Ovary (tissue), 9 donors: ENCODE measurements around the gene MYO5C. TPM values are rescaled to one million over a fixed set of nuclear protein-coding genes. Genes with fewer than 3 reads are reported as not detected.

Source experiments
- DNase-seq, 5 donors: peaks; one replicate each; pipeline ENCODE4 v3.0.0-alpha.2; 2019 to 2020
- H3K27ac ChIP-seq, 2 donors: fragments of 200-600 bp; one replicate each; pipeline versions ENCODE4 v1.5.1 to v1.8.0; 2019 to 2022
- H3K27me3 ChIP-seq: fragments of 200-600 bp; one replicate; pipeline ENCODE4 v1.8.0; 2022
- H3K36me3 ChIP-seq: fragments of 200-600 bp; sonication (generic); one replicate; pipeline ENCODE4 v1.5.1; 2019
- H3K4me1 ChIP-seq: one replicate; pipeline ENCODE4 v1.8.1; 2013; ENCODE audit warnings: mild to moderate bottlenecking, moderate library complexity; ENCODE audit not compliant: insufficient read depth
- H3K4me3 ChIP-seq: fragments of 200-600 bp; sonication (generic); one replicate; pipeline ENCODE4 v1.5.1; 2017
- H3K9me3 ChIP-seq, 2 donors: fragments of 200-600 bp in 1 of 2; sonication (generic) in 1 of 2; one replicate each; pipeline versions ENCODE4 v1.5.1 to v1.8.1; 2013 to 2019; ENCODE audit warnings: mild to moderate bottlenecking in 1 of 2, moderate library complexity in 1 of 2
- EP300 ChIP-seq: sonication (generic); formaldehyde crosslinking; IDR thresholded peaks from one replicate; pipeline ENCODE4 v1.6.1; 2017; ENCODE audit warnings: antibody characterized with exemption
- POLR2A ChIP-seq: fragments of 450-650 bp; IDR thresholded peaks from one replicate; pipeline ENCODE4 v1.6.1; 2017; ENCODE audit warnings: antibody characterized with exemption, mild to moderate bottlenecking, moderate library complexity
- WGBS, 3 donors: extraction: QIAGEN DNeasy Blood & Tissue Kit in 1 of 3; methylation state at CpG; one replicate each; pipeline versions ENCODE4 v1.1.5 to v1.1.7; 2013 to 2017; 5-methylcytosine and 5-hydroxymethylcytosine counted together
- intact Hi-C, 4 donors: fragments of 100-400 bp; cut with DNase I; formaldehyde crosslinking; loops; one replicate each; pipeline versions ENCODE4 v1.11.0 to v1.15.1; 2022 to 2023
- polyA plus RNA-seq, 2 donors: library from polyadenylated mRNA; stranded (reverse); fragments of 200-250 nt in 1 of 2; fragments of 350-450 nt in 1 of 2; fragmentation: Illumina TruSeq in 1 of 2; extraction: RNeasy Lipid Tissue Mini Kit (QIAGEN cat#74804) in 1 of 2; gene quantifications; one replicate each; pipeline ENCODE4 v1.2.3, GENCODE V29; 2013 to 2014
- total RNA-seq, 7 donors: library from RNA; depleted of rRNA in 2 of 7; stranded (reverse); fragments of >200 nt in 2 of 7; fragmentation: NEBNext Ultra II Directional in 3 of 7; extraction: Animal tissue kit (Norgen Biotek cat#: 25700) in 3 of 7; gene quantifications; one replicate each; pipeline versions ENCODE4 v1.1.0 to v1.2.4, GENCODE V29; 2016 to 2023
- TF ChIP-seq, protein P1 (sequence below), 3 donors: fragments of 450-650 bp in 2 of 3; fragments of 200-600 bp in 1 of 3; IDR thresholded peaks; one replicate each; pipeline versions ENCODE4 v1.5.1 to v1.8.0; 2016 to 2022; ENCODE audit warnings: antibody characterized with exemption in 3 of 3, mild to moderate bottlenecking in 1 of 3
- donor health status: DM: no; HTN: no; CAD: no; lungs with moderate emphysema.
- donor health status: DM: no; HTN: no; CAD: no.
- donor health status: Bipolar disorder and iron deficiency.
- donor health status: DM: yes; HTN: yes; CAD: no.
- donor health status: DM: no; HTN: no; CAD: no.
- donor health status: DM: yes; HTN: yes; CAD: no.

MYO5C gene
- total and polyA plus RNA-seq, 9 donors, result 1.1 to 23.6 (median 7.1) TPM

DNA sequence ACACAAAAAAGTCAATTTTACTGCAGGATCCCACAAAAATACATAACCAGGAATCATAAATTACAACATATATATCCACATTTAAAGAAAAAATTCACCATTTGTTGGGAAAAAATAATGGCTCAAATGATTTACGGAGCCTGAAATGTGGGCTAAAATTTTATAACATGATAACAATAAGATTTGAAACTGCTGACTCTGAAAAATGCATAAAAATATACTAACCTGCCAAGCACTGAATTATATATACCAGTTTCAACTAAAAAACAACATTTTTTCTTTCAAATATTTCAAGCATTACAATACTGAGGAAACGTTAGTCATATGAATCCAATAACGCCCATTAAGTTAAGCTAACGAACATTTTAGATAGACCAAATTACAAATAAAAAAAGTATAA, 12.2 kb upstream of the MYO5C start:
- H3K4me1 ChIP-seq, result no peaks in the 10 kb centered on the region
- intact Hi-C loops, result no loop called here
- no peaks in the 10 kb centered on the region for H3K9me3 ChIP-seq
- DNase-seq, result no peak
- no peaks in the 10 kb centered on the region for H3K27me3 ChIP-seq
- H3K36me3 ChIP-seq, result no peaks in the 10 kb centered on the region
- 92 to 94% (median 93%) methylated on average over 4 of the region's 4 CpGs for WGBS, 3 donors
- no peak overlapping the region for H3K27ac ChIP-seq
- TF ChIP-seq EP300, result no peak
- TF ChIP-seq POLR2A, result no peak
- TF ChIP-seq, protein P1, sequence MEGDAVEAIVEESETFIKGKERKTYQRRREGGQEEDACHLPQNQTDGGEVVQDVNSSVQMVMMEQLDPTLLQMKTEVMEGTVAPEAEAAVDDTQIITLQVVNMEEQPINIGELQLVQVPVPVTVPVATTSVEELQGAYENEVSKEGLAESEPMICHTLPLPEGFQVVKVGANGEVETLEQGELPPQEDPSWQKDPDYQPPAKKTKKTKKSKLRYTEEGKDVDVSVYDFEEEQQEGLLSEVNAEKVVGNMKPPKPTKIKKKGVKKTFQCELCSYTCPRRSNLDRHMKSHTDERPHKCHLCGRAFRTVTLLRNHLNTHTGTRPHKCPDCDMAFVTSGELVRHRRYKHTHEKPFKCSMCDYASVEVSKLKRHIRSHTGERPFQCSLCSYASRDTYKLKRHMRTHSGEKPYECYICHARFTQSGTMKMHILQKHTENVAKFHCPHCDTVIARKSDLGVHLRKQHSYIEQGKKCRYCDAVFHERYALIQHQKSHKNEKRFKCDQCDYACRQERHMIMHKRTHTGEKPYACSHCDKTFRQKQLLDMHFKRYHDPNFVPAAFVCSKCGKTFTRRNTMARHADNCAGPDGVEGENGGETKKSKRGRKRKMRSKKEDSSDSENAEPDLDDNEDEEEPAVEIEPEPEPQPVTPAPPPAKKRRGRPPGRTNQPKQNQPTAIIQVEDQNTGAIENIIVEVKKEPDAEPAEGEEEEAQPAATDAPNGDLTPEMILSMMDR (IDR thresholded peaks at IDR 0.05), result no peak
- no peak overlapping the region for H3K4me3 ChIP-seq

DNA sequence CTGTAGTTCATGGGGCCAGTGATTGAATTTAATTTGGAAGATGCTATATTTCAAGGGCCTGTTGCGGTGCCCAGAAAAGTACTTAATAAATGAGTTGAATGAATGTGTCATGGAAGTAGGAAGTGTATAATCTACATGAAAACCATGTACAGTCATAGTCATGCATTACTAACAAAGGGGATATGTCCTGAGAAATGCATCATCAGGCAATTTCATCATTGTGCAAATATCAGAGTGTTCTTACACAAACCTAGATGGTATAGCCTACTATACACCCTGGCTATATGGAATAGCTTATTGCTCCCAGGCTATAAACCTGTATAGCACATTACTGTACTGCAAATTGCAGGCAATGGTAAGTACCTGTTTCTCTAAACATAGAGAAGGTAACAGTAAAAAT, 10.7 kb upstream of the MYO5C start:
- Histone ChIP-seq H3K4me3 (no peak overlapping the region), H3K4me1 (no peaks in the 10 kb centered on the region), H3K27me3 (no peaks in the 10 kb centered on the region), H3K36me3 (no peaks in the 10 kb centered on the region), H3K9me3 (no peaks in the 10 kb centered on the region), H3K27ac (no peak overlapping the region)
- intact Hi-C loops, result no loop called here
- 47 to 100% (median 49%) methylated on average over 1 of the region's 1 CpG for WGBS, 3 donors
- DNase-seq, result no peak
- TF ChIP-seq EP300 (no peak), POLR2A (no peak)
- TF ChIP-seq, protein P1 (IDR thresholded peaks at IDR 0.05), result no peak

DNA sequence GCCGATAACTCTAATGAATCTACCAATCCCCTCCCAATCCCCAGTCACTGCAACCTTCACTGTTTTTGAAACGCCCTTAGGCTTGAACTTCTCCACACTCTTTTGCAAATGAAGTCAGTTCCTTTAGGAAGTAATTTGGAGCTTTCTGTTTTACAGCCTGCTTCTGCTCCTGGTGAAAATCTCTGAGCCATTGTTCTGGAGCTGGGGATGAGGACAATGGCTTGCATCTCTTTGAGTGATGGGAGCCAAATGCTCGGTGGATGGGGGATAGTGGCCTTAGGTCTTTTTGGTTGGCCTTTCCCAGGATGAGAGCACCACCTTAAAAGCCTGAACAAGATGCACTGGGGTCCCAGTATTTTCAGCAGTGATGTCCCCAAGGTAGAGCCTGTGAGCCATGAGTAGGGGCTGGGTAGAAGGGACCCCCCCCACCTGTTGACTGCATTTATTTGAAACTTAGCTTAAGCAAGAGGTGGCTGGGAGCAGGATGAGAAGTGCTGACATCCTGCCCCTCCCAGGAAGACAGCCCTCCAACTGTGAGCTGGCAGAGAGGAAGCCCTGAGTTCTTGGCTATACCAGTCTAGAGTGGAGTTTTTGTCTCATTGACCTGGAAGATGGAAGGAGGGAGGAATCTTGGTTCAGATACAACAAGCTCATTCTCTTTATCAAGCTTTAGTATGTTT, 7.6 kb upstream of the MYO5C start:
- H3K27ac ChIP-seq, result no peak overlapping the region
- no peak for TF ChIP-seq EP300
- TF ChIP-seq, protein P1 (IDR thresholded peaks at IDR 0.05), result no peak
- 33 to 49% (median 47%) methylated on average over 3 of the region's 3 CpGs for WGBS, 3 donors
- intact Hi-C loops, result no loop called here
- H3K4me3 ChIP-seq, result no peak overlapping the region
- H3K9me3 ChIP-seq, result no peaks in the 10 kb centered on the region
- no peaks in the 10 kb centered on the region for H3K4me1 ChIP-seq
- no peaks in the 10 kb centered on the region for H3K36me3 ChIP-seq
- H3K27me3 ChIP-seq, result no peaks in the 10 kb centered on the region
- DNase-seq, result no peak

DNA sequence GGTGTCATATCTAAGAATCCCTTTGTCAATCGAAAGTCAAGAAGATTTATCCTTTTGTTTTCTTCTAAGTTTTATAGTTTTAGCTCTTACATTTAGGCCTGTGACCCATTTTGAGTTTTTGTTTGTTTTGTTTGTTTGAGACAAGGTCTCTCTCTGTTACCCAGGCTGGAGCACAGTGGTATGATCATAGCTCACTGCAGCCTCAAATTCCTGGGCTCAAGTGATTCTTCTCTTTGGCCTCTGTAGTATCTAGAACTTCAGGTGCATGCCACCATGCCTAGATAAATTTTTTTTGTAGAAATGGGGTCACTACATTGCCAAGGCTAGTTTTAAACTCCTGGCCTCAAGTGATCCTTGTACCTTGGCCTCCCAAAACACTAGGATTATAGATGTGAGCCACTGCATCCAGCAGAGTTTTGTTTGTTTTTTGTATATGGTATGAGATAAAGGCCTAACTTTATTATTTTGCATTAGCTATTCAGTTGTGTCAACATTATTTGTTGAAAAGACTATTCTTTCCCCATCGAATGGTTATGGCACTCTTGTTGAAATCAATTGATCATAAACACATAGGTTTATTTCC, 5.8 kb upstream of the MYO5C start:
- WGBS, 3 donors, result 92 to 95% (median 93%) methylated on average over 2 of the region's 2 CpGs
- Histone ChIP-seq H3K36me3 (no peaks in the 10 kb centered on the region), H3K4me1 (no peaks in the 10 kb centered on the region), H3K27ac (no peak overlapping the region), H3K27me3 (no peaks in the 10 kb centered on the region), H3K9me3 (no peaks in the 10 kb centered on the region), H3K4me3 (no peak overlapping the region)
- DNase-seq, result no peak
- intact Hi-C loops, result no loop called here
- TF ChIP-seq POLR2A, result no peak
- no peak for TF ChIP-seq EP300
- TF ChIP-seq, protein P1 (IDR thresholded peaks at IDR 0.05), result no peak
